ENCODE data around the gene COG4.

DNA sequence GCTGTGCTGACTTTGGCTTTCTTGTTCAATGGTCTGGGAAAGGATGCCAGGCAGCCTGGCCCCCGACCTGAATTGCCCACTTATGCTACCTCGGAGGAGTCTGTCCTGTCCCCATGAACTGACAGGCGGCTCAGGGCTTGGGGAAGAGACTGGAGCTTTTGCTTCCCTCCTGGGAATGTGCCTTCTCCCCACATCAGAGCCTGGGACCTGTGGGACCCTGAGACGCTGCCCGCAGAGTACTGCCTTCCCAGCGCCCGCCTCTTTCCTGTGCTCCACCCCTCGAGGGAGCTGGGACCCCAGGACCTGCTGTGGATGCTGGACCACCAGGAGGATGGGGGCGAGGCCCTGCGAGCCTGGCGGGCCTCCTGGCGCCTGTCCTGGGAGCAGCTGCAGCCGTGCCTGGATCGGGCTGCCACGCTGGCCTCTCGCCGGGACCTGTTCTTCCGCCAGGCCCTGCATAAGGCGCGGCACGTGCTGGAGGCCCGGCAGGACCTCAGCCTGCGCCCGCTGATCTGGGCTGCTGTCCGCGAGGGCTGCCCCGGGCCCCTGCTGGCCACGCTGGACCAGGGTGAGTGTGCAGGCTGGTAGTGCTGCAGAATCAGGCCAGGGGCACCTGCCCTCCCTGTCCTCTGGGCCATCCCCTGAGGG is 50.4 kb downstream of the COG4 start:
- TF ChIP-seq POLR2A (IDR thresholded peaks at IDR 0.05), result no peak
- TF ChIP-seq, protein P1, sequence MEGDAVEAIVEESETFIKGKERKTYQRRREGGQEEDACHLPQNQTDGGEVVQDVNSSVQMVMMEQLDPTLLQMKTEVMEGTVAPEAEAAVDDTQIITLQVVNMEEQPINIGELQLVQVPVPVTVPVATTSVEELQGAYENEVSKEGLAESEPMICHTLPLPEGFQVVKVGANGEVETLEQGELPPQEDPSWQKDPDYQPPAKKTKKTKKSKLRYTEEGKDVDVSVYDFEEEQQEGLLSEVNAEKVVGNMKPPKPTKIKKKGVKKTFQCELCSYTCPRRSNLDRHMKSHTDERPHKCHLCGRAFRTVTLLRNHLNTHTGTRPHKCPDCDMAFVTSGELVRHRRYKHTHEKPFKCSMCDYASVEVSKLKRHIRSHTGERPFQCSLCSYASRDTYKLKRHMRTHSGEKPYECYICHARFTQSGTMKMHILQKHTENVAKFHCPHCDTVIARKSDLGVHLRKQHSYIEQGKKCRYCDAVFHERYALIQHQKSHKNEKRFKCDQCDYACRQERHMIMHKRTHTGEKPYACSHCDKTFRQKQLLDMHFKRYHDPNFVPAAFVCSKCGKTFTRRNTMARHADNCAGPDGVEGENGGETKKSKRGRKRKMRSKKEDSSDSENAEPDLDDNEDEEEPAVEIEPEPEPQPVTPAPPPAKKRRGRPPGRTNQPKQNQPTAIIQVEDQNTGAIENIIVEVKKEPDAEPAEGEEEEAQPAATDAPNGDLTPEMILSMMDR (IDR thresholded peaks at IDR 0.05), result no peak
- no peak for TF ChIP-seq POLR2AphosphoS5 (IDR thresholded peaks at IDR 0.05)

Data from breast epithelium (tissue), 3 donors.